C4-2B (cell line): ENCODE results near the gene HAND1.

Experiments
- H3K27ac ChIP-seq: fragments of 450-650 bp; 2 replicates; pipeline ENCODE4 v1.5.1; 2017
- CTCF ChIP-seq: fragments of 450-650 bp; conservative IDR thresholded peaks from 2 replicates; pipeline ENCODE4 v1.5.1; 2017; ENCODE audit warnings: mild to moderate bottlenecking
- ZFX ChIP-seq: fragments of 450-650 bp; IDR thresholded peaks from 2 replicates; pipeline ENCODE4 v1.6.1; 2017

The HAND1 gene

GRCh38 chr5:154478224-154478565, at the start of gene HAND1:
Gene HAND1, minus strand, starts transcription at chr5:154478227. Its CDS starts 219 bp downstream, at chr5:154478008.
- TF ChIP-seq CTCF: no peak
- TF ChIP-seq ZFX: no peak

GRCh38 chr5:154526231-154527226, 48.5 kb upstream of the HAND1 start:
- no peak overlapping the region for H3K27ac ChIP-seq
- no peak for TF ChIP-seq CTCF
- no peak for TF ChIP-seq ZFX

More at GRCh38 chr5:154478224-154478565, at the start of gene HAND1:
- no peak within 1 kb of the TSS for H3K27ac ChIP-seq

GRCh38 chr5:154524859-154525258, 46.8 kb upstream of the HAND1 start:
- H3K27ac ChIP-seq: no peak overlapping the region
- TF ChIP-seq ZFX (no peak), CTCF (no peak)

GRCh38 chr5:154524181-154524580, 46.2 kb upstream of the HAND1 start:
- H3K27ac ChIP-seq: no peak overlapping the region
- TF ChIP-seq ZFX: no peak
- no peak for TF ChIP-seq CTCF

- no peak overlapping the region for H3K27ac ChIP-seq
- TF ChIP-seq ZFX: no peak
- TF ChIP-seq CTCF: no peak
Observed at GRCh38 chr5:154523709-154524108, 45.7 kb upstream of the HAND1 start.

- H3K27ac ChIP-seq: no peak overlapping the region
- TF ChIP-seq CTCF (no peak), ZFX (no peak)
Observed at GRCh38 chr5:154523104-154523503, 45.1 kb upstream of the HAND1 start.

GRCh38 chr5:154522284-154522683, 44.3 kb upstream of the HAND1 start:
- no peak overlapping the region for H3K27ac ChIP-seq
- TF ChIP-seq ZFX (no peak), CTCF (no peak)
